ENCODE results near the gene TRIM74.
"Not testable (repeated sequence)": the region's sequence is repeated elsewhere in the genome, so short reads cannot be mapped to it uniquely, and the experiment has no call there.

TRIM74 gene

GRCh38 chr7:72969688-72970087, 422 bp upstream of the TRIM74 start:
- DNase-seq, H3K27me3 Mint-ChIP-seq, H3K36me3 Mint-ChIP-seq, H3K27ac Mint-ChIP-seq, H3K9me3 Mint-ChIP-seq, H3K4me1 Mint-ChIP-seq, H3K4me3 Mint-ChIP-seq, CTCF ChIA-PET: not testable (repeated sequence)

GRCh38 chr7:72966892-72967291, 2.4 kb downstream of the TRIM74 start:
- H3K27me3 Mint-ChIP-seq, H3K4me1 Mint-ChIP-seq, H3K9me3 Mint-ChIP-seq, CTCF ChIA-PET, H3K4me3 Mint-ChIP-seq, H3K27ac Mint-ChIP-seq, H3K36me3 Mint-ChIP-seq, DNase-seq: not testable (repeated sequence)

GRCh38 chr7:72965186-72965975, 3.9 kb downstream of the TRIM74 start:
- H3K4me1 Mint-ChIP-seq, H3K27me3 Mint-ChIP-seq, H3K4me3 Mint-ChIP-seq, H3K36me3 Mint-ChIP-seq, H3K9me3 Mint-ChIP-seq, H3K27ac Mint-ChIP-seq, CTCF ChIA-PET, DNase-seq: not testable (repeated sequence)

- H3K4me1 Mint-ChIP-seq, H3K9me3 Mint-ChIP-seq, DNase-seq, H3K27ac Mint-ChIP-seq, CTCF ChIA-PET, H3K4me3 Mint-ChIP-seq, H3K36me3 Mint-ChIP-seq, H3K27me3 Mint-ChIP-seq: not testable (repeated sequence)
Measured at GRCh38 chr7:72963056-72963455, 6.2 kb downstream of the TRIM74 start.

GRCh38 chr7:72961346-72961650, 8.0 kb downstream of the TRIM74 start:
- H3K27me3 Mint-ChIP-seq, H3K4me1 Mint-ChIP-seq, H3K36me3 Mint-ChIP-seq, DNase-seq, H3K4me3 Mint-ChIP-seq, H3K9me3 Mint-ChIP-seq, H3K27ac Mint-ChIP-seq, CTCF ChIA-PET: not testable (repeated sequence)

- H3K4me3 Mint-ChIP-seq, CTCF ChIA-PET, H3K4me1 Mint-ChIP-seq, H3K36me3 Mint-ChIP-seq, H3K27me3 Mint-ChIP-seq, H3K27ac Mint-ChIP-seq, DNase-seq, H3K9me3 Mint-ChIP-seq: not testable (repeated sequence)
Measured at GRCh38 chr7:72960626-72961345, 8.5 kb downstream of the TRIM74 start.

GRCh38 chr7:72960029-72960428, 9.2 kb downstream of the TRIM74 start:
- CTCF ChIA-PET, DNase-seq, H3K27me3 Mint-ChIP-seq, H3K9me3 Mint-ChIP-seq, H3K4me1 Mint-ChIP-seq, H3K4me3 Mint-ChIP-seq, H3K27ac Mint-ChIP-seq, H3K36me3 Mint-ChIP-seq: not testable (repeated sequence)

- H3K27ac Mint-ChIP-seq, H3K36me3 Mint-ChIP-seq, H3K27me3 Mint-ChIP-seq, H3K9me3 Mint-ChIP-seq, H3K4me1 Mint-ChIP-seq, CTCF ChIA-PET: not testable (repeated sequence)
- peak; percentile 44 for DNase-seq
- peak overlapping the region; percentile 71 for H3K4me3 Mint-ChIP-seq
Measured at GRCh38 chr7:72954563-72955198, 14.6 kb downstream of the TRIM74 start.

- H3K9me3 Mint-ChIP-seq, H3K4me1 Mint-ChIP-seq, H3K27me3 Mint-ChIP-seq, DNase-seq, H3K27ac Mint-ChIP-seq, H3K36me3 Mint-ChIP-seq, CTCF ChIA-PET: not testable (repeated sequence)
- peak overlapping the region; percentile 31 for H3K4me3 Mint-ChIP-seq
Measured at GRCh38 chr7:72953901-72954562, 15.2 kb downstream of the TRIM74 start.

GRCh38 chr7:72950432-72950831, 18.8 kb downstream of the TRIM74 start:
- CTCF ChIA-PET, DNase-seq, H3K4me3 Mint-ChIP-seq, H3K36me3 Mint-ChIP-seq, H3K4me1 Mint-ChIP-seq, H3K9me3 Mint-ChIP-seq, H3K27me3 Mint-ChIP-seq, H3K27ac Mint-ChIP-seq: not testable (repeated sequence)

- DNase-seq, H3K4me3 Mint-ChIP-seq, H3K4me1 Mint-ChIP-seq, H3K27ac Mint-ChIP-seq, H3K27me3 Mint-ChIP-seq, H3K36me3 Mint-ChIP-seq, CTCF ChIA-PET, H3K9me3 Mint-ChIP-seq: not testable (repeated sequence)
Measured at GRCh38 chr7:72949686-72950085, 19.6 kb downstream of the TRIM74 start.

- H3K27ac Mint-ChIP-seq, H3K4me1 Mint-ChIP-seq, CTCF ChIA-PET, H3K4me3 Mint-ChIP-seq, H3K36me3 Mint-ChIP-seq, H3K9me3 Mint-ChIP-seq, DNase-seq, H3K27me3 Mint-ChIP-seq: not testable (repeated sequence)
Measured at GRCh38 chr7:72949276-72949675, 20.0 kb downstream of the TRIM74 start.

- H3K36me3 Mint-ChIP-seq, CTCF ChIA-PET, DNase-seq, H3K4me3 Mint-ChIP-seq, H3K4me1 Mint-ChIP-seq, H3K9me3 Mint-ChIP-seq, H3K27ac Mint-ChIP-seq, H3K27me3 Mint-ChIP-seq: not testable (repeated sequence)
Measured at GRCh38 chr7:72948714-72949113, 20.6 kb downstream of the TRIM74 start.

- DNase-seq, H3K4me1 Mint-ChIP-seq, H3K4me3 Mint-ChIP-seq, H3K9me3 Mint-ChIP-seq, CTCF ChIA-PET, H3K27me3 Mint-ChIP-seq, H3K27ac Mint-ChIP-seq: not testable (repeated sequence)
- H3K36me3 Mint-ChIP-seq: peaks cover 15% of the 10 kb centered on the region
Measured at GRCh38 chr7:72946130-72946745, 23.0 kb downstream of the TRIM74 start.
